ENCODE measurements around the gene CACYBP. TPM values are rescaled to one million over a fixed set of nuclear protein-coding genes. Genes with fewer than 3 reads are reported as not detected.
"Not testable (repeated sequence)": the region's sequence is repeated elsewhere in the genome, so short reads cannot be mapped to it uniquely, and the experiment has no call there.

The CACYBP gene
- total RNA-seq, 1 experiment from 2014 or later, result 342 TPM

DNA sequence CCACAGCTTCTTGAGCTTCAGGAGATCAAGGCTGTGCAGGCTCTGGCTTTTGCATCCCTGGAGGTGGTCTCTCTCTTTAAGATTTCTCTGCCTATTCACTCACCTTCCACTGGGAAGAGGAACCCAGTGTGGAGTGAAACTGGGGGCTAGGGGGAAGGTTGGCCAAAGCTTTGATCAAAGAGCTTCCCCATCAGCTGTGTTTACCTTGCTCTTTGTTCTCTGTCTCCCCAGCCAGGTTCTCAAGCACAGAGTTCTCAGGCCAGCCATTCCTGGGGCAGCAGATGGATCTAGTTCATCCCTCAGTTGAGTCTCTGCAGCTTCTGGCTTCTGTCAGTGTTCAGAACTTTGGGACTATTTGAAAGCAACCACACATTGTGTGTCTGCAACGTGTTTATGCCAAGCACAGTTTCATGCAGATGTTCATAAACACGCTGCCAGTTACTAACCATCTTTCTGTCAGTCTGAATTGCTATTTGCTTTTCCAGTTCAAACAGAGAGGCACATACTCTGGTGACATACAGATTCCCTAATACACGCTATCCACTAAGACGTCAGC lies 40.7 kb downstream of the CACYBP start:
- POLR2A ChIA-PET (ENCODE audit: unreplicated experiment), result no interaction called here
- no peaks in the 10 kb centered on the region for H3K79me2 ChIP-seq (ENCODE audit: low read length)
- CTCF ChIA-PET, result no interaction called here
- DNase-seq, result no peak
- no peak overlapping the region for H3K4me3 ChIP-seq (ENCODE audit: low read length)
- no peaks in the 10 kb centered on the region for H3F3A ChIP-seq (ENCODE audit: low read length, unreplicated experiment)
- H3K4me2 ChIP-seq (ENCODE audit: low read length), result no peak overlapping the region
- BruUV-seq (replicated peaks), result no TSS peak
- no peak overlapping the region for H2AFZ ChIP-seq (ENCODE audit: low read length)
- no peaks in the 10 kb centered on the region for H3K9me2 ChIP-seq (replicated peaks; ENCODE audit: low read length)
- H3K36me3 ChIP-seq (ENCODE audit: low read depth, low read length), result no peaks in the 10 kb centered on the region
- H3K9ac ChIP-seq (ENCODE audit: low read length), result no peak overlapping the region
- H3K27me3 ChIP-seq (ENCODE audit: low read length), result no peaks in the 10 kb centered on the region
- no peak for ATAC-seq
- no peaks in the 10 kb centered on the region for H3K9me3 ChIP-seq (ENCODE audit: low read length)
- H4K20me1 ChIP-seq (ENCODE audit: low read length), result no peaks in the 10 kb centered on the region
- intact Hi-C loops (cut with micrococcal nuclease), result no loop called here
- no peak overlapping the region for H3K27ac ChIP-seq (ENCODE audit: low read length)
- TF ChIP-seq EZH2 (IDR thresholded peaks at IDR 0.05; ENCODE audit: low read length, unreplicated experiment) (no peak), EZH2phosphoT487 (IDR thresholded peaks at IDR 0.05; ENCODE audit: borderline replicate concordance, low read length) (no peak)
- TF ChIP-seq, protein P1, sequence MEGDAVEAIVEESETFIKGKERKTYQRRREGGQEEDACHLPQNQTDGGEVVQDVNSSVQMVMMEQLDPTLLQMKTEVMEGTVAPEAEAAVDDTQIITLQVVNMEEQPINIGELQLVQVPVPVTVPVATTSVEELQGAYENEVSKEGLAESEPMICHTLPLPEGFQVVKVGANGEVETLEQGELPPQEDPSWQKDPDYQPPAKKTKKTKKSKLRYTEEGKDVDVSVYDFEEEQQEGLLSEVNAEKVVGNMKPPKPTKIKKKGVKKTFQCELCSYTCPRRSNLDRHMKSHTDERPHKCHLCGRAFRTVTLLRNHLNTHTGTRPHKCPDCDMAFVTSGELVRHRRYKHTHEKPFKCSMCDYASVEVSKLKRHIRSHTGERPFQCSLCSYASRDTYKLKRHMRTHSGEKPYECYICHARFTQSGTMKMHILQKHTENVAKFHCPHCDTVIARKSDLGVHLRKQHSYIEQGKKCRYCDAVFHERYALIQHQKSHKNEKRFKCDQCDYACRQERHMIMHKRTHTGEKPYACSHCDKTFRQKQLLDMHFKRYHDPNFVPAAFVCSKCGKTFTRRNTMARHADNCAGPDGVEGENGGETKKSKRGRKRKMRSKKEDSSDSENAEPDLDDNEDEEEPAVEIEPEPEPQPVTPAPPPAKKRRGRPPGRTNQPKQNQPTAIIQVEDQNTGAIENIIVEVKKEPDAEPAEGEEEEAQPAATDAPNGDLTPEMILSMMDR (conservative IDR thresholded peaks at IDR 0.05; ENCODE audit: low read depth, low read length), result no peak
- H3K4me1 ChIP-seq (ENCODE audit: insufficient read depth, low read length), result no peaks in the 10 kb centered on the region

DNA sequence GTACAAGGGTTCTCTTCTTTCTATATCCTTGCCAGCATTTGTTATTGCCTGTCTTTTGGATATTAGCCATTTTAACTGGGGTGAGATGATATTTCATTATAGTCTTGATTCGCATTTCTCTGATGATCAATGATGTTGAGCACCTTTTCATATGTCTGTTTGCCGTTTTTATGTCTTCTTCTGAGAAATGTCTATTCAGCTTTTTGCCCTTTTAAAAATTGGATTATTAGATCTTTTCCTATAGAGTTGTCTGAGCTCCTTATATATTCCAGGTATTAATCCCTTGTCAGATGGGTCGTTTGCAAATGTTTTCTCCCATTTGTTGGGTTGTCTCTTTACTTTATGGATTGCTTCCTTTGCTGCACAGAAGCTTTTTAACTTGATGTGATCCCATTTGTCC lies 42.9 kb downstream of the CACYBP start:
- no peaks in the 10 kb centered on the region for H3F3A ChIP-seq (ENCODE audit: low read length, unreplicated experiment)
- H3K27ac ChIP-seq (ENCODE audit: low read length), result no peak overlapping the region
- ATAC-seq (no peak), DNase-seq (no peak)
- intact Hi-C loops (cut with micrococcal nuclease), result no loop called here
- BruUV-seq (replicated peaks), result no TSS peak
- H4K20me1 ChIP-seq (ENCODE audit: low read length), result no peaks in the 10 kb centered on the region
- no peaks in the 10 kb centered on the region for H3K36me3 ChIP-seq (ENCODE audit: low read depth, low read length)
- ChIA-PET POLR2A (ENCODE audit: unreplicated experiment) (no interaction called here), CTCF (no interaction called here)
- no peaks in the 10 kb centered on the region for H3K4me1 ChIP-seq (ENCODE audit: insufficient read depth, low read length)
- H3K4me3 ChIP-seq (ENCODE audit: low read length), result no peak overlapping the region
- TF ChIP-seq EZH2 (IDR thresholded peaks at IDR 0.05; ENCODE audit: low read length, unreplicated experiment), result no peak
- no peak for TF ChIP-seq EZH2phosphoT487 (IDR thresholded peaks at IDR 0.05; ENCODE audit: borderline replicate concordance, low read length)
- TF ChIP-seq, protein P1 (conservative IDR thresholded peaks at IDR 0.05; ENCODE audit: low read depth, low read length), result no peak
- no peak overlapping the region for H2AFZ ChIP-seq (ENCODE audit: low read length)
- no peaks in the 10 kb centered on the region for H3K9me2 ChIP-seq (replicated peaks; ENCODE audit: low read length)
- no peaks in the 10 kb centered on the region for H3K9me3 ChIP-seq (ENCODE audit: low read length)
- no peak overlapping the region for H3K4me2 ChIP-seq (ENCODE audit: low read length)
- no peak overlapping the region for H3K9ac ChIP-seq (ENCODE audit: low read length)
- H3K79me2 ChIP-seq (ENCODE audit: low read length), result no peaks in the 10 kb centered on the region
- H3K27me3 ChIP-seq (ENCODE audit: low read length), result no peaks in the 10 kb centered on the region

DNA sequence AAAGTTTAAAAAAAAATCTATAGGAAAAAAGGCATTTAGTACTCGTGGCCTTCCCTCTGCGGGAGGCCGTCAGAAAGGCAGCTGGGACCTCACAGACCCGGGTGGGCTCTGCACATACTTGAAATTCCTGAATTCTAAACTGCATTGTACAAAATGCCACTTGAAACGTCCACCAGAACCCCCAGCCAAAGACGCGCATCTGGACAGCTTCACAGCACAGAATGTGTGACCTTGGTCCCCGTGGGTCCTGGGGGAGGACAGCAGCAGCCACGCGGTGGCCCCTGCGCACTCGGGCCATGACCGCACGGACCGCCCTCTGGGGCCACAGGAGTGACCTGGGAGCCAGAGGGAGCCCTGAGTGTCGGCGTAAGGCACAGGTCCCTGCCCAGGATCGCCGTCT lies 44.1 kb downstream of the CACYBP start:
- ChIA-PET CTCF (no interaction called here), POLR2A (ENCODE audit: unreplicated experiment) (no interaction called here)
- BruUV-seq (replicated peaks), result no TSS peak
- Histone ChIP-seq H3K4me3 (ENCODE audit: low read length) (no peak overlapping the region), H3K4me2 (ENCODE audit: low read length) (no peak overlapping the region), H3K9ac (ENCODE audit: low read length) (no peak overlapping the region), H3K9me3 (ENCODE audit: low read length) (no peaks in the 10 kb centered on the region), H3K79me2 (ENCODE audit: low read length) (no peaks in the 10 kb centered on the region), H2AFZ (ENCODE audit: low read length) (no peak overlapping the region), H3K27me3 (ENCODE audit: low read length) (peaks cover 4% of the 10 kb centered on the region; the same call in 1 of the 2 replicates), H3F3A (ENCODE audit: low read length, unreplicated experiment) (no peaks in the 10 kb centered on the region), H3K27ac (ENCODE audit: low read length) (no peak overlapping the region), H3K9me2 (replicated peaks; ENCODE audit: low read length) (no peaks in the 10 kb centered on the region), H3K36me3 (ENCODE audit: low read depth, low read length) (no peaks in the 10 kb centered on the region), H4K20me1 (ENCODE audit: low read length) (no peaks in the 10 kb centered on the region), H3K4me1 (ENCODE audit: insufficient read depth, low read length) (no peaks in the 10 kb centered on the region)
- DNase-seq, result no peak
- intact Hi-C loops (cut with micrococcal nuclease), result no loop called here
- ATAC-seq, result no peak
- TF ChIP-seq EZH2 (IDR thresholded peaks at IDR 0.05; ENCODE audit: low read length, unreplicated experiment) (no peak), EZH2phosphoT487 (IDR thresholded peaks at IDR 0.05; ENCODE audit: borderline replicate concordance, low read length) (no peak)
- TF ChIP-seq, protein P1 (conservative IDR thresholded peaks at IDR 0.05; ENCODE audit: low read depth, low read length), result no peak

DNA sequence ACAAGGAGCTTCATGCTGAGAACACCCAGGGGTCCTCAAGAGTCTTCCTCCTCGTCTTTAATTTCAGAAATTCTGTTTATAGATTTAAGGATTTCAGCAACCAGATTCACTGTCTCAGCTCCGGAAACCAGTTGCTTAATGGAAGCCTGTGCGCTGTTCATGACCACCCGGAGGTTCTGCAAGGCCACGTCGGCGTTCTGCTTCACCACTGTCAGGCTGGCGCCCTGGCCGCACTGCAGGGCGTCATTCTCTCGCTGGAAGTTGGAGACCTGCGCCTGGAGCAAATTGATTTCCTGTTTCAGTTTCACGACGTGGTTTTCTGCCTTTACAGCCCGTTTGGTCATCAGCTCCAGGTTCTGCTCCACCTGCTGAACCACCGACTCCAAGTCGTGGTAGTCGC lies 44.8 kb downstream of the CACYBP start:
- POLR2A ChIA-PET (ENCODE audit: unreplicated experiment); CTCF ChIA-PET: not testable (repeated sequence)

More for the DNA sequence above, 44.8 kb downstream of the CACYBP start:
- H4K20me1 ChIP-seq (ENCODE audit: low read length); H3K79me2 ChIP-seq (ENCODE audit: low read length); H3K36me3 ChIP-seq (ENCODE audit: low read depth, low read length); BruUV-seq (replicated peaks); intact Hi-C loops (cut with micrococcal nuclease); H3K27ac ChIP-seq (ENCODE audit: low read length); H3K4me3 ChIP-seq (ENCODE audit: low read length); H3K9me2 ChIP-seq (replicated peaks; ENCODE audit: low read length); H3K9me3 ChIP-seq (ENCODE audit: low read length); H2AFZ ChIP-seq (ENCODE audit: low read length); H3K4me2 ChIP-seq (ENCODE audit: low read length); ATAC-seq; DNase-seq; H3K9ac ChIP-seq (ENCODE audit: low read length); H3K4me1 ChIP-seq (ENCODE audit: insufficient read depth, low read length); H3F3A ChIP-seq (ENCODE audit: low read length, unreplicated experiment): not testable (repeated sequence)
- peaks cover 10% of the 10 kb centered on the region for H3K27me3 ChIP-seq (ENCODE audit: low read length)

Data from PC-3 (cell line).